ENCODE measurements around the gene RANBP10. TPM values are rescaled to one million over a fixed set of nuclear protein-coding genes. Genes with fewer than 3 reads are reported as not detected.

The RANBP10 gene
- total and polyA plus RNA-seq, 4 donors, result 6.7 to 23.0 (median 14.3) TPM

DNA sequence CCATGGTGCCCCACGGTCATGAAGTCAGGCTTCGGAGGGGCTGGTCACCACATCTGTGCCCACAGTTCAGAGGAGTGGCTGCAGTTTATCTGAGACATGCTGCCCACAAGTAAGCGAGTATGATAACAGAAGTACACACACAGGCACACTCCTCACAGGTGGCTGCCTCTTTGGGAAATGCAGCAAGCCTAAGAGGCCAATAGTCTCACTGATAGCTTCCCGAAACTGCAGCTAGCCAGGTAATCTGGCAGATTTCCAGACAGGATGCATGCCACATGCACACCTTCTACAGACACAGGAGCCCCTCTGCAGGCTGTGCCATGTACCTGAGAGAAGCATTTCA lies 74.6 kb downstream of the RANBP10 start:
- H3K4me1 ChIP-seq (ENCODE audit: control insufficient read depth in 5 of 5, insufficient read depth in 5 of 5, low read length in 5 of 5), result no peaks in the 10 kb centered on the region
- no peaks in the 10 kb centered on the region for H3K27me3 ChIP-seq (ENCODE audit: control insufficient read depth in 3 of 3, insufficient read depth in 3 of 3, low read length in 2 of 3)
- ATAC-seq (ENCODE audit: insufficient read depth, low FRiP score) (no peak), DNase-seq (no peak)
- TF ChIP-seq, protein P1, sequence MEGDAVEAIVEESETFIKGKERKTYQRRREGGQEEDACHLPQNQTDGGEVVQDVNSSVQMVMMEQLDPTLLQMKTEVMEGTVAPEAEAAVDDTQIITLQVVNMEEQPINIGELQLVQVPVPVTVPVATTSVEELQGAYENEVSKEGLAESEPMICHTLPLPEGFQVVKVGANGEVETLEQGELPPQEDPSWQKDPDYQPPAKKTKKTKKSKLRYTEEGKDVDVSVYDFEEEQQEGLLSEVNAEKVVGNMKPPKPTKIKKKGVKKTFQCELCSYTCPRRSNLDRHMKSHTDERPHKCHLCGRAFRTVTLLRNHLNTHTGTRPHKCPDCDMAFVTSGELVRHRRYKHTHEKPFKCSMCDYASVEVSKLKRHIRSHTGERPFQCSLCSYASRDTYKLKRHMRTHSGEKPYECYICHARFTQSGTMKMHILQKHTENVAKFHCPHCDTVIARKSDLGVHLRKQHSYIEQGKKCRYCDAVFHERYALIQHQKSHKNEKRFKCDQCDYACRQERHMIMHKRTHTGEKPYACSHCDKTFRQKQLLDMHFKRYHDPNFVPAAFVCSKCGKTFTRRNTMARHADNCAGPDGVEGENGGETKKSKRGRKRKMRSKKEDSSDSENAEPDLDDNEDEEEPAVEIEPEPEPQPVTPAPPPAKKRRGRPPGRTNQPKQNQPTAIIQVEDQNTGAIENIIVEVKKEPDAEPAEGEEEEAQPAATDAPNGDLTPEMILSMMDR (IDR thresholded peaks at IDR 0.05; ENCODE audit: control extremely low read depth, extremely low read depth), result no peak
- H3K27ac ChIP-seq (ENCODE audit: low read depth in 1 of 2, low read length in 1 of 2), result no peak overlapping the region
- H3K36me3 ChIP-seq (ENCODE audit: control insufficient read depth in 4 of 4, insufficient read depth in 4 of 4, low read length in 4 of 4), result peaks cover 0 to 50% (median 42%) of the 10 kb centered on the region in 4 donors
- H3K9me3 ChIP-seq (ENCODE audit: control insufficient read depth in 4 of 4, insufficient read depth in 3 of 4, low read length in 3 of 4), result no peaks in the 10 kb centered on the region
- 87 to 90% methylated on average over 4 of the region's 4 CpGs for WGBS, 2 donors
- no peak overlapping the region for H3K4me3 ChIP-seq
- H3K9ac ChIP-seq (ENCODE audit: insufficient read depth in 1 of 2, low read length in 2 of 2), result no peak overlapping the region

DNA sequence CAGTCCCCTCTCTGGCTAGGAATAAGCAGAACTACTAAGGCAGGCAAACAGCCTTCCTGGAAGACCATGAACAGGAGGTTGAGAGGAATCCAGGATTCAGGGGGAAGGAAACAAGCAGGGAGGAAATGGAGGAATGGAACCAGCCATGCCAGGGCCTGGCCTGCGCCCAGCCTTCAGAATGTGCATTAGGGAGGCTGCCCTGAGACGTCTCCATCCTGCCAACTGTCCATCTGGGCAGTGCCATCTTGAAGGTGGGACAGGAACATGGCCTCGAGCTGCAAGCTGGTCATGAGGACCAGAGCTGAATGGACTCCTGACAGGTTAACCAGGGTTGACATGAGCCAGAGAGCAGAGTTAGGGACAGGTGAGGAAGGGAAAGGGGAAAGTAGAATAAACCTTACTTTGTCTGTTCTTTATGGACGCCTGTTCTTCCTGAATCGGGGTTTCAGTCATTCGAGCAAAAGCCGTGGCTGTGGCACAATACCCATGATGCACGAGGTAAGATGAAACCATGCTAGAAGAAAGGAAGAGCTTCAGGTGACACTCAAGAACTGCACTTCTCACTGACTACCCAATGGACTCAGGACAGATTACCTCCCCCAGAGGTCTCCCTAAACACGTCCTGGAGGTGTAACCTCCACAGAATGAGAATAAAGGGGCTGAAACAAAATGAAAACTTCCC lies 75.1 kb downstream of the RANBP10 start:
- ATAC-seq (ENCODE audit: insufficient read depth, low FRiP score), result no peak
- Histone ChIP-seq H3K36me3 (ENCODE audit: control insufficient read depth in 4 of 4, insufficient read depth in 4 of 4, low read length in 4 of 4) (peaks cover 0 to 55% (median 46%) of the 10 kb centered on the region in 4 donors), H3K9me3 (ENCODE audit: control insufficient read depth in 4 of 4, insufficient read depth in 3 of 4, low read length in 3 of 4) (no peaks in the 10 kb centered on the region), H3K4me1 (ENCODE audit: control insufficient read depth in 5 of 5, insufficient read depth in 5 of 5, low read length in 5 of 5) (no peaks in the 10 kb centered on the region), H3K27ac (ENCODE audit: low read depth in 1 of 2, low read length in 1 of 2) (no peak overlapping the region), H3K4me3 (no peak overlapping the region), H3K27me3 (ENCODE audit: control insufficient read depth in 3 of 3, insufficient read depth in 3 of 3, low read length in 2 of 3) (no peaks in the 10 kb centered on the region), H3K9ac (ENCODE audit: insufficient read depth in 1 of 2, low read length in 2 of 2) (no peak overlapping the region)
- TF ChIP-seq, protein P1 (IDR thresholded peaks at IDR 0.05; ENCODE audit: control extremely low read depth, extremely low read depth), result no peak
- WGBS, 2 donors, result 89 to 91% methylated on average over 9 of the region's 9 CpGs
- no peak for DNase-seq

DNA sequence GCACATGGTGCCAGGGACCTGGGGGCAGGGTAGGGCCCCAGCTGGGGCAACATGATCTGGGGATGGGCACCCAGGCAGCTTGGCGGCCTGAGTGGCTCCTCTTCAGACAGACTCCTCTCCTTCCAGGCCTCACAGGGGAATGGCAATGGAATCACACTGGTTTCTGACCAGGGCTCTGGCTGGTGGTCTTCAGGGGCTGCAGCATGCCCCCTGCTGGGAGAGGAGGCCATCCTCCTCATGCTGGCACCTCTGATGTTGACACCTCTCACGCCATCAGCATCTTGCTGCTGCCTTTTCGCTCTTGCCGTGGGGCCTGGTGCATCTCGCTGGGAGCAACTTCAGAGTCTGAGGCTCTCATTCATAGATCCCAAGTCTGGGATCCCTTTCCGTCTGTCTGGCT lies 76.0 kb downstream of the RANBP10 start:
- no peak overlapping the region for H3K27ac ChIP-seq (ENCODE audit: low read depth in 1 of 2, low read length in 1 of 2)
- no peaks in the 10 kb centered on the region for H3K4me1 ChIP-seq (ENCODE audit: control insufficient read depth in 5 of 5, insufficient read depth in 5 of 5, low read length in 5 of 5)
- 94% methylated on average over 6 of the region's 6 CpGs for WGBS, 2 donors
- H3K36me3 ChIP-seq (ENCODE audit: control insufficient read depth in 4 of 4, insufficient read depth in 4 of 4, low read length in 4 of 4), result peaks cover 0 to 59% (median 49%) of the 10 kb centered on the region in 4 donors
- ATAC-seq (ENCODE audit: insufficient read depth, low FRiP score) (no peak), DNase-seq (no peak)
- TF ChIP-seq, protein P1 (IDR thresholded peaks at IDR 0.05; ENCODE audit: control extremely low read depth, extremely low read depth), result no peak
- H3K4me3 ChIP-seq, result no peak overlapping the region
- H3K9ac ChIP-seq (ENCODE audit: insufficient read depth in 1 of 2, low read length in 2 of 2), result no peak overlapping the region
- H3K9me3 ChIP-seq (ENCODE audit: control insufficient read depth in 4 of 4, insufficient read depth in 3 of 4, low read length in 3 of 4), result no peaks in the 10 kb centered on the region
- H3K27me3 ChIP-seq (ENCODE audit: control insufficient read depth in 3 of 3, insufficient read depth in 3 of 3, low read length in 2 of 3), result no peaks in the 10 kb centered on the region

Data from lung (tissue), 12 donors.